ENCODE results near the gene TIMM21.

TIMM21 gene

DNA sequence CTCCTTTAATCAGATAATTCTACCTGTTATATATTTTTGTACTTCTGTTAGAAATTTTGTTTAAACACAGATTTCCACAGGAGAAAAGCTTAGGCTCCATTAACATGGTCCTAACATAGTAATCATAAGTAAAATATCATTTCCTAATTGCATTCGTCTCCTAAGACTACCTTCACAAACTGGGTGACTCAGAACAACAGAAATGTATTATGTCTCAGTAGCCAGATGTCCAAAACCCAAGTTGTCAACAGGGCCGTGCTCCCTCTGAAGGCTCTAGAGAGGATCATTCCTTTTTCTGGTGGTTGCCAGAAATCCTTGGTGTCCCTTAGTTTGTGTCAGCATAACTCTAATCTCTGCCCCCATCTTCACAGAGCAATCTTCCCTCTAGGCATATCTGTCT lies 6.1 kb upstream of the TIMM21 start:
- Histone ChIP-seq H3K9ac (ENCODE audit: low read depth in 1 of 2, low read length in 2 of 2) (no peak overlapping the region), H3K36me3 (ENCODE audit: control insufficient read depth in 1 of 2, insufficient read depth in 2 of 2, low read length in 2 of 2) (no peaks in the 10 kb centered on the region), H3K27me3 (ENCODE audit: control insufficient read depth in 1 of 2, insufficient read depth in 2 of 2, low read length in 2 of 2) (peaks cover 0 to 9% of the 10 kb centered on the region in 2 donors), H3K4me1 (ENCODE audit: control insufficient read depth in 1 of 2, insufficient read depth in 2 of 2, low read length in 2 of 2) (peaks cover 5 to 6% of the 10 kb centered on the region in 2 donors), H3K4me3 (ENCODE audit: low read depth in 1 of 2, low read length in 2 of 2) (no peak overlapping the region), H3K27ac (ENCODE audit: low read depth, low read length) (no peak overlapping the region), H3K9me3 (ENCODE audit: control insufficient read depth in 1 of 2, low read length in 2 of 2) (no peaks in the 10 kb centered on the region)

DNA sequence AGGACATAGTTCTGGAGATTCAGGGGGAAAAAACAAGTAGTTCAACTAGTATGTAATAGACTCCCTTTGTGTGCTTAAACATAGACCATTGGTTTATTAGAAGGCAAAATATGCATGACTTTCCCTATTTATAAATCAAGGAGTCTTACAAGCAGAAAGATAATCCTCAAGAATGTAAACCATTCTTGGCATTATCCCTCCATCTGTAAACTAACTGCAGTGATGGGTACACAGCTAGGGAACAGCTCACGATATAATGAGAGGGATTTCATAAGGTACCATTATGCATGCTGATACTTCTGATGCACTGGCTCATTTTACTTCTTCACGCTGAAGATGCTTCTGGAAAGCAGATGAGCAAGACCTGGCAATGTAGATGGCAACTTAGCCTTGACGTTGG lies 1.6 kb upstream of the TIMM21 start:
- Histone ChIP-seq H3K9ac (ENCODE audit: low read depth in 1 of 2, low read length in 2 of 2) (no peak overlapping the region), H3K4me3 (ENCODE audit: low read depth in 1 of 2, low read length in 2 of 2) (peak overlapping the region in 1 of 2 donors; percentile 91)

DNA sequence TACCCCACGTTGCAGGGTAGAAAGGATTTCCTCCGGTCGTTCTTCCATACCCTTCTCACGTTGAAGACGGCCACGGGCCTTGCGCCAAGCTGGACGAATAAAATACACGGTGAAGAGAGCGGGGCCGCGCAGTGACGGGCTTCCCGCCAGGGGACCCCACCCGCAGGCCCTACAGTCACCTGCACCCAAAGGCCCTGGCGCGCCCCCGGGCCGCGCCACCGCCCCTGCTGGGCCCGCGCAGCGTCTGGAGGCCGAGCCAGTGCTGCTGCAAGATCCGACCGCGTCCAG lies 888 bp upstream of the TIMM21 start:
- H3K4me1 ChIP-seq (ENCODE audit: control insufficient read depth in 1 of 2, insufficient read depth in 2 of 2, low read length in 2 of 2), result peaks cover 15 to 16% of the 10 kb centered on the region in 2 donors
- H3K4me3 ChIP-seq (ENCODE audit: low read depth in 1 of 2, low read length in 2 of 2), result peak overlapping the region; percentile 91 to 98
- H3K9ac ChIP-seq (ENCODE audit: low read depth in 1 of 2, low read length in 2 of 2), result peak overlapping the region in 1 of 2 donors; percentile 78

More for the DNA sequence above, 1.6 kb upstream of the TIMM21 start:
- Histone ChIP-seq H3K9me3 (ENCODE audit: control insufficient read depth in 1 of 2, low read length in 2 of 2) (no peaks in the 10 kb centered on the region), H3K36me3 (ENCODE audit: control insufficient read depth in 1 of 2, insufficient read depth in 2 of 2, low read length in 2 of 2) (no peaks in the 10 kb centered on the region), H3K27ac (ENCODE audit: low read depth, low read length) (no peak overlapping the region), H3K27me3 (ENCODE audit: control insufficient read depth in 1 of 2, insufficient read depth in 2 of 2, low read length in 2 of 2) (no peaks in the 10 kb centered on the region), H3K4me1 (ENCODE audit: control insufficient read depth in 1 of 2, insufficient read depth in 2 of 2, low read length in 2 of 2) (peaks cover 15 to 16% of the 10 kb centered on the region in 2 donors)

DNA sequence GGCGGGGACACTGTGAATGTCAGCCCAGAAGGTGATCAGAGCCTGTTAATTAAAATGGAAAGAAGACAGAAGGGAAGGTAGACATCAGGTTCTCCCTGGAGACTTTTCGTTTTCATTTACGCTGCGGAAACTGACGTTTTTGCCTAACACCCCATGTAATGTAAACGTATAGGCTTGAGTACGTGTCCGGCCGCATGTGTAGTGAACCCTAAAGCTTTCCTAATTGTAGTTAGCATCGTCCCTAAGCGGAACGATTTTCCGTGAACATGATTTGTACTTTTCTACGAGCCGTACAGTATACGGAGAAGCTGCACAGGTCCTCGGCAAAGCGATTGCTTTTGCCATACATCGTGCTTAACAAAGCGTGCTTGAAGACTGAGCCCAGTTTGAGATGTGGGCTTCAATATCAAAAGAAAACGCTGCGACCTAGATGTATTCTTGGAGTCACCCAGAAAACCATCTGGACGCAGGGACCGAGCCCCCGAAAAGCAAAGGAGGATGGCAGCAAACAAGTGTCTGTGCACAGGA lies 284 bp downstream of the TIMM21 start:
- H3K9me3 ChIP-seq (ENCODE audit: control insufficient read depth in 1 of 2, low read length in 2 of 2), result no peaks in the 10 kb centered on the region
- H3K9ac ChIP-seq (ENCODE audit: low read depth in 1 of 2, low read length in 2 of 2), result peak overlapping the region; percentile 52 to 94
- H3K27me3 ChIP-seq (ENCODE audit: control insufficient read depth in 1 of 2, insufficient read depth in 2 of 2, low read length in 2 of 2), result no peaks in the 10 kb centered on the region
- no peak overlapping the region for H3K27ac ChIP-seq (ENCODE audit: low read depth, low read length)
- H3K4me1 ChIP-seq (ENCODE audit: control insufficient read depth in 1 of 2, insufficient read depth in 2 of 2, low read length in 2 of 2), result peaks cover 15 to 16% of the 10 kb centered on the region in 2 donors
- H3K36me3 ChIP-seq (ENCODE audit: control insufficient read depth in 1 of 2, insufficient read depth in 2 of 2, low read length in 2 of 2), result peaks cover 0 to 6% of the 10 kb centered on the region in 2 donors
- peak overlapping the region; percentile 91 to 98 for H3K4me3 ChIP-seq (ENCODE audit: low read depth in 1 of 2, low read length in 2 of 2)

More for the DNA sequence above, 888 bp upstream of the TIMM21 start:
- Histone ChIP-seq H3K9me3 (ENCODE audit: control insufficient read depth in 1 of 2, low read length in 2 of 2) (no peaks in the 10 kb centered on the region), H3K27me3 (ENCODE audit: control insufficient read depth in 1 of 2, insufficient read depth in 2 of 2, low read length in 2 of 2) (no peaks in the 10 kb centered on the region), H3K36me3 (ENCODE audit: control insufficient read depth in 1 of 2, insufficient read depth in 2 of 2, low read length in 2 of 2) (no peaks in the 10 kb centered on the region), H3K27ac (ENCODE audit: low read depth, low read length) (no peak overlapping the region)

DNA sequence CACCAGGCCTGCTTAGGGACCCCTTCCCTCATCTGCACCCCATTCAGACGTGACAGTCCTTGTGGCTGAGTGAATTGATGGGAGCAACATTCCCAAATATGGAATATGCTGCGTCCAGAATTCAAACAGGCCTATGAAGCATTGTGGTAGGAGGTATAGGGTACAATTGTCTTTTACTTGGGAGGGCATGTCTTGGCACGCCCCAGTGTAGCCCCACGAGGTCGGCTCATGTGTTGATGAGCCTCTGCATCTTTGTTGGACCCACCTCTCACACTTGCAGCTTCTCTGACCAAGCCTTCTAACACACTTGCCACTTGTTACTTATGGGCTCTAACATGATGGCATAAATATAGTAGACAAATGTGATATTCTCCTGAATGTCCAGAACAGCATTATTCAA lies 1.6 kb downstream of the TIMM21 start:
- peaks cover 15 to 16% of the 10 kb centered on the region in 2 donors for H3K4me1 ChIP-seq (ENCODE audit: control insufficient read depth in 1 of 2, insufficient read depth in 2 of 2, low read length in 2 of 2)
- H3K4me3 ChIP-seq (ENCODE audit: low read depth in 1 of 2, low read length in 2 of 2), result peak overlapping the region; percentile 91 to 98
- H3K27me3 ChIP-seq (ENCODE audit: control insufficient read depth in 1 of 2, insufficient read depth in 2 of 2, low read length in 2 of 2), result no peaks in the 10 kb centered on the region
- H3K36me3 ChIP-seq (ENCODE audit: control insufficient read depth in 1 of 2, insufficient read depth in 2 of 2, low read length in 2 of 2), result peaks cover 4 to 13% of the 10 kb centered on the region in 2 donors
- peak overlapping the region in 1 of 2 donors; percentile 55 for H3K9ac ChIP-seq (ENCODE audit: low read depth in 1 of 2, low read length in 2 of 2)
- no peak overlapping the region for H3K27ac ChIP-seq (ENCODE audit: low read depth, low read length)
- no peaks in the 10 kb centered on the region for H3K9me3 ChIP-seq (ENCODE audit: control insufficient read depth in 1 of 2, low read length in 2 of 2)

DNA sequence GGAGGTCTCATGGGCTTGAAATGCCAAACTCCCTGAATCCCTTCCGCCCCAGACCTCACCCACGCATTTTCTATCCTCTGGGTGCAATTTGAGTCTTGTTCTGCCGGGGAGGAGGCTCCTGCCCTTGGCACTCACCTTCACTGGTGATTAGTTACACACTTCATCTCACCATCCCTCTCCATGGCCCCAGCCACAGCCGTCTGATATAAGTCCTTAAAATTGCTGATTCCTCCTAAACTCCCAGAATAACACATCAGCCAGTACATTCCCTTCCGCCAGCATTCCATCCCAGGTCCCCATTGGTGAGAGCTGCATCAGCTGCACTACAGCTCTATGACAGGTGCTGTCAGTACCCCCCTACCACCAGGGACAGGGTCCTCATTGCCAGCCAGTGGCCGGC lies 3.9 kb downstream of the TIMM21 start:
- no peaks in the 10 kb centered on the region for H3K9me3 ChIP-seq (ENCODE audit: control insufficient read depth in 1 of 2, low read length in 2 of 2)
- no peak overlapping the region for H3K9ac ChIP-seq (ENCODE audit: low read depth in 1 of 2, low read length in 2 of 2)
- H3K27me3 ChIP-seq (ENCODE audit: control insufficient read depth in 1 of 2, insufficient read depth in 2 of 2, low read length in 2 of 2), result no peaks in the 10 kb centered on the region
- H3K4me3 ChIP-seq (ENCODE audit: low read depth in 1 of 2, low read length in 2 of 2), result no peak overlapping the region
- H3K36me3 ChIP-seq (ENCODE audit: control insufficient read depth in 1 of 2, insufficient read depth in 2 of 2, low read length in 2 of 2), result peaks cover 14 to 28% of the 10 kb centered on the region in 2 donors
- H3K4me1 ChIP-seq (ENCODE audit: control insufficient read depth in 1 of 2, insufficient read depth in 2 of 2, low read length in 2 of 2), result peaks cover 8 to 11% of the 10 kb centered on the region in 2 donors
- no peak overlapping the region for H3K27ac ChIP-seq (ENCODE audit: low read depth, low read length)

DNA sequence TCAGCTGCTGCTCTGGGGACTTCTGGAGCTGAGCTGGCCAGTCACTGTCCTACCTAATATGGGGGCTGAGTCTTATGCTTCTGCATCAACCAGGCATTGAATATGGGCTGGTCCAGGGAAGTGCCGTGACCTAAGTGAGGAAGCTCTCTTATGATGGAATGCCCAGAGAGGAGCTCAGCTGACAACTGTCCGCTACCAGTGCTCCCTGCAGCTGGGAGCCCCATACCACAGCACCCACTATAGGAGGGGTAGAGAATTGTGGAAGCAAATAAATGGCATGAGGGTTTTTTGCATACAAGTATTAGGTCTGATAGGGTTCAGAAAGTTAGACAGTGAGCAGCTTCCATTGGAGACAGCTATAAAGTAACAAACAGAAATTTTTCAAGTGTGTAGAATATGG lies 4.5 kb downstream of the TIMM21 start:
- Histone ChIP-seq H3K9ac (ENCODE audit: low read depth in 1 of 2, low read length in 2 of 2) (no peak overlapping the region), H3K4me3 (ENCODE audit: low read depth in 1 of 2, low read length in 2 of 2) (no peak overlapping the region), H3K36me3 (ENCODE audit: control insufficient read depth in 1 of 2, insufficient read depth in 2 of 2, low read length in 2 of 2) (peaks cover 14 to 30% of the 10 kb centered on the region in 2 donors), H3K4me1 (ENCODE audit: control insufficient read depth in 1 of 2, insufficient read depth in 2 of 2, low read length in 2 of 2) (peaks cover 7 to 11% of the 10 kb centered on the region in 2 donors), H3K9me3 (ENCODE audit: control insufficient read depth in 1 of 2, low read length in 2 of 2) (no peaks in the 10 kb centered on the region), H3K27ac (ENCODE audit: low read depth, low read length) (no peak overlapping the region), H3K27me3 (ENCODE audit: control insufficient read depth in 1 of 2, insufficient read depth in 2 of 2, low read length in 2 of 2) (no peaks in the 10 kb centered on the region)

DNA sequence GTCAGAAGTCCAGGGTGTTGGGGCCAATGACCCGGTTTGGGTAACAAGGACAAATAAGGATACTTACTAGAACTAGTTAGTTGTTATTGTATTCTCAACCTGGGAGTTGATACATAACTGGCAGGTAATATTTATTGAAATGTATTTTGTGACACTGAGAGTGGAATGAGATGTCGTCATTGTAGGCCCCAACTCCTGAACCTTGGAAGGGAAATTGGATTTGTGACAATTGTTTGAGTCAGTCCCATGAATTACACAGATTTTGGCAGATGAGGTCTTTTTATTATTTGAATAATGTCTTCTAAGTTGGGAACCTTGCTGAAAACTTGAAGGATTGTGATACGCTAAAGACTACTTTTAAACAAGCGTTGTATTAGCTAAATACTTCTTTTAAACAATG lies 5.1 kb downstream of the TIMM21 start:
- Histone ChIP-seq H3K9me3 (ENCODE audit: control insufficient read depth in 1 of 2, low read length in 2 of 2) (no peaks in the 10 kb centered on the region), H3K27ac (ENCODE audit: low read depth, low read length) (no peak overlapping the region), H3K36me3 (ENCODE audit: control insufficient read depth in 1 of 2, insufficient read depth in 2 of 2, low read length in 2 of 2) (peaks cover 14 to 35% of the 10 kb centered on the region in 2 donors), H3K9ac (ENCODE audit: low read depth in 1 of 2, low read length in 2 of 2) (no peak overlapping the region), H3K4me3 (ENCODE audit: low read depth in 1 of 2, low read length in 2 of 2) (no peak overlapping the region), H3K4me1 (ENCODE audit: control insufficient read depth in 1 of 2, insufficient read depth in 2 of 2, low read length in 2 of 2) (peaks cover 7 to 11% of the 10 kb centered on the region in 2 donors), H3K27me3 (ENCODE audit: control insufficient read depth in 1 of 2, insufficient read depth in 2 of 2, low read length in 2 of 2) (no peaks in the 10 kb centered on the region)

DNA sequence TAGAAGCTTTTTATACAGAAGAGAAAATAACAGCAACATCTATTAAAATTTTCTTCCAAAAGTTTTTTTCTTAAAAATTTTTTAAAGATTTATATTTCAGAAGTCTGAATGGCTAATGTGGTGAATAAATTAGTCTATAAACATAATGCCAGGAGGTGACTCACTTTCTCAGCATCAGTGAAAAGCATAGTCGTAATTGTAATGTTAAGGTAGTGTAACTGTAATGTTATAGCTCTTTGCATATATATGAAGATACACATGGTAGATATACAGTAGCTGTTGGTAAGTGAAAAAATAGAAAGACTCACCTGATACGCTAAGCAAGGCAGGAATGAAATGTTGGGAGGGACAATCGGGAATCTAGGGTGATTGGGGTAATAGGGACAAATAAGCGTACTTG lies 5.5 kb downstream of the TIMM21 start:
- Histone ChIP-seq H3K9ac (ENCODE audit: low read depth in 1 of 2, low read length in 2 of 2) (no peak overlapping the region), H3K4me1 (ENCODE audit: control insufficient read depth in 1 of 2, insufficient read depth in 2 of 2, low read length in 2 of 2) (peaks cover 7 to 11% of the 10 kb centered on the region in 2 donors), H3K36me3 (ENCODE audit: control insufficient read depth in 1 of 2, insufficient read depth in 2 of 2, low read length in 2 of 2) (peaks cover 15 to 40% of the 10 kb centered on the region in 2 donors), H3K4me3 (ENCODE audit: low read depth in 1 of 2, low read length in 2 of 2) (no peak overlapping the region), H3K27me3 (ENCODE audit: control insufficient read depth in 1 of 2, insufficient read depth in 2 of 2, low read length in 2 of 2) (no peaks in the 10 kb centered on the region), H3K27ac (ENCODE audit: low read depth, low read length) (no peak overlapping the region), H3K9me3 (ENCODE audit: control insufficient read depth in 1 of 2, low read length in 2 of 2) (no peaks in the 10 kb centered on the region)

DNA sequence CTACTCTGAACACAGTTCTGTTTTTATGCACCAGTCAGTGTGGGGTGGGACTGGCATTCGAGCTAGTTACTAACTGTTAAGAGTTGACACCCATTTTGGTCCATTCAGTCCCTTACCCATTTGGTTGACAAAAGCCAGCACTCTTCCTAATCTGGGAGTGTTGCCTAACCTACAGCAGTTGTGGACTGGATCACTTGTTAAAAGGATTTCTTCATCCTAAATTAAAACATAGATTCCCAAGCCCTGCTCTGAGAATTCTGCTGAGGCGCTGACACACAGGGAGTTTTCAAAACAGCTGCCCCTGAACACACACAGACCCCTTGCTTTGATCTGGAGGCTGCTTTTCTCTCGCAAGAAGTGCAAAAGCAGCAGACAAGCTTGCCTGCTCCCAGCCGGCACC lies 6.4 kb downstream of the TIMM21 start:
- H3K27me3 ChIP-seq (ENCODE audit: control insufficient read depth in 1 of 2, insufficient read depth in 2 of 2, low read length in 2 of 2), result no peaks in the 10 kb centered on the region
- peaks cover 19 to 48% of the 10 kb centered on the region in 2 donors for H3K36me3 ChIP-seq (ENCODE audit: control insufficient read depth in 1 of 2, insufficient read depth in 2 of 2, low read length in 2 of 2)
- no peak overlapping the region for H3K4me3 ChIP-seq (ENCODE audit: low read depth in 1 of 2, low read length in 2 of 2)
- H3K4me1 ChIP-seq (ENCODE audit: control insufficient read depth in 1 of 2, insufficient read depth in 2 of 2, low read length in 2 of 2), result peaks cover 3 to 9% of the 10 kb centered on the region in 2 donors
- H3K27ac ChIP-seq (ENCODE audit: low read depth, low read length), result no peak overlapping the region
- H3K9ac ChIP-seq (ENCODE audit: low read depth in 1 of 2, low read length in 2 of 2), result no peak overlapping the region
- H3K9me3 ChIP-seq (ENCODE audit: control insufficient read depth in 1 of 2, low read length in 2 of 2), result no peaks in the 10 kb centered on the region

DNA sequence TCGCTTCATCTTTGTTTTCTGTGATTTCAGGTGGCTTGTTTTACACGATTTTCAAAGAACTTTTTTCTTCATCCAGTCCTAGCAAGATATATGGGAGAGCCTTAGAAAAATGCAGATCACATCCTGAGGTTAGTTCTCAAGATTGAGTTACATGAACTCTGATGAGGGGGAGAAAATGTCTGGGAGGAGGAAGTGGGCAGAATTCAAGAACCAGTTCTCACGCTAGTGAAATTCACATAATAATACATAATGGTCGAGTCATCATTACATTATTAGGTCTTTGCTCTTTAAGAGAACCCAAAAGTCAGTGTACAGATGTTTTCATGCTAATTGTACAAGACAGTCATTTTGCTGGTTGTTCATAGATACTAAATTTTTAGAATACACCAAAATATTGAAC lies 7.0 kb downstream of the TIMM21 start:
- Histone ChIP-seq H3K4me1 (ENCODE audit: control insufficient read depth in 1 of 2, insufficient read depth in 2 of 2, low read length in 2 of 2) (peaks cover 0 to 3% of the 10 kb centered on the region in 2 donors), H3K4me3 (ENCODE audit: low read depth in 1 of 2, low read length in 2 of 2) (no peak overlapping the region), H3K27ac (ENCODE audit: low read depth, low read length) (no peak overlapping the region), H3K27me3 (ENCODE audit: control insufficient read depth in 1 of 2, insufficient read depth in 2 of 2, low read length in 2 of 2) (no peaks in the 10 kb centered on the region), H3K36me3 (ENCODE audit: control insufficient read depth in 1 of 2, insufficient read depth in 2 of 2, low read length in 2 of 2) (peaks cover 21 to 53% of the 10 kb centered on the region in 2 donors), H3K9me3 (ENCODE audit: control insufficient read depth in 1 of 2, low read length in 2 of 2) (no peaks in the 10 kb centered on the region), H3K9ac (ENCODE audit: low read depth in 1 of 2, low read length in 2 of 2) (no peak overlapping the region)
